Right ventricle myocardium superior (tissue), 1 donor: ENCODE measurements around the gene POLR1A. TPM values are rescaled to one million over a fixed set of nuclear protein-coding genes. Genes with fewer than 3 reads are reported as not detected.

Experiments
- ATAC-seq: fragments of 200-7000 bp; cut with Tn5 transposase; one replicate; pipeline ENCODE4 v1.9.1; 2020; ENCODE audit warnings: mild to moderate bottlenecking; ENCODE audit not compliant: poor library complexity
- DNase-seq: peaks from one replicate; pipeline ENCODE4 v3.0.0-alpha.2; 2020
- intact Hi-C: fragments of 100-400 bp; cut with DNase I; formaldehyde crosslinking; loops from one replicate; pipeline ENCODE4 v1.11.2; 2022
- long read RNA-seq: library from polyadenylated mRNA; unstranded; transcript quantifications from one replicate; pipeline ENCODE4 v2.0.0, GENCODE V29; 2021
- total RNA-seq: library from RNA; stranded (reverse); fragmentation: NEBNext Ultra II Directional; extraction: Animal tissue kit (Norgen Biotek cat#: 25700); gene quantifications from one replicate; pipeline ENCODE4 v1.2.1, GENCODE V29; 2021
- donor health status: DM: no; HTN: yes; CAD: no; lungs with severe emphysema.

POLR1A gene
- total RNA-seq = 13.4 TPM
- long read RNA-seq, partial matches to known transcripts = 15 of 17 reads
- long read RNA-seq, other reads (novel, unspliced or antisense) = 2 of 17 reads

- peak; percentile 92 for DNase-seq
- intact Hi-C loops = no loop called here
- peak; percentile 97 for ATAC-seq
These were observed at the start of gene POLR1A for GRCh38 chr2:86105252-86105968. Gene POLR1A (minus strand): TSS chr2:86105886. CDS start chr2:86105776, 110 bp downstream.

- intact Hi-C loops = no loop called here
These were observed 44.8 kb upstream of the POLR1A start for GRCh38 chr2:86150502-86150901.

GRCh38 chr2:86147793-86148192, 42.1 kb upstream of the POLR1A start:
- ATAC-seq = no peak
- intact Hi-C loops = no loop called here
- DNase-seq = no peak

More at GRCh38 chr2:86150502-86150901, 44.8 kb upstream of the POLR1A start:
- DNase-seq = no peak
- ATAC-seq = no peak

- ATAC-seq (no peak), DNase-seq (no peak)
- intact Hi-C loops = no loop called here
These were observed 38.4 kb upstream of the POLR1A start for GRCh38 chr2:86143926-86144685.

- DNase-seq (no peak), ATAC-seq (no peak)
- intact Hi-C loops = no loop called here
These were observed 37.6 kb upstream of the POLR1A start for GRCh38 chr2:86143307-86143706.

- DNase-seq (no peak), ATAC-seq (no peak)
- intact Hi-C loops = no loop called here
These were observed 37.0 kb upstream of the POLR1A start for GRCh38 chr2:86142436-86143257.

GRCh38 chr2:86140969-86141392, 35.3 kb upstream of the POLR1A start:
- ATAC-seq = peak; percentile 47
- DNase-seq = no peak
- intact Hi-C loops = no loop called here

GRCh38 chr2:86139981-86140380, 34.3 kb upstream of the POLR1A start:
- DNase-seq = no peak
- ATAC-seq = no peak
- intact Hi-C loops = no loop called here

- ATAC-seq (no peak), DNase-seq (no peak)
- intact Hi-C loops = no loop called here
These were observed 33.3 kb upstream of the POLR1A start for GRCh38 chr2:86138736-86139625.

- DNase-seq = no peak
- intact Hi-C loops = no loop called here
- ATAC-seq = no peak
These were observed 30.5 kb upstream of the POLR1A start for GRCh38 chr2:86136141-86136540.

GRCh38 chr2:86135653-86136052, 30.0 kb upstream of the POLR1A start:
- no peak for ATAC-seq
- intact Hi-C loops = no loop called here
- no peak for DNase-seq

GRCh38 chr2:86134709-86135108, 29.0 kb upstream of the POLR1A start:
- intact Hi-C loops = no loop called here
- ATAC-seq (no peak), DNase-seq (no peak)

GRCh38 chr2:86124683-86125082, 19.0 kb upstream of the POLR1A start:
- DNase-seq = no peak
- intact Hi-C loops = loop anchor here (5.0 kb wide), 1 partner anchor 38 kb away; no protein-coding TSS in a partner anchor
- ATAC-seq = no peak

GRCh38 chr2:86123328-86123925, 17.7 kb upstream of the POLR1A start:
- no peak for ATAC-seq
- intact Hi-C loops = no loop called here

GRCh38 chr2:86118130-86118529, 12.4 kb upstream of the POLR1A start:
- DNase-seq (no peak), ATAC-seq (no peak)
- intact Hi-C loops = no loop called here

More at GRCh38 chr2:86123328-86123925, 17.7 kb upstream of the POLR1A start:
- DNase-seq = no peak

GRCh38 chr2:86107031-86107430, 1.3 kb upstream of the POLR1A start:
- intact Hi-C loops = no loop called here
- ATAC-seq = no peak
- no peak for DNase-seq

- ATAC-seq = peak; percentile 97
- DNase-seq = peak; percentile 97
- intact Hi-C loops = no loop called here
These were observed 571 bp upstream of the POLR1A start, which contains the start of gene PTCD3 for GRCh38 chr2:86105969-86106945. Gene PTCD3 (plus strand): TSS chr2:86106235. CDS start chr2:86106248, 13 bp downstream.
